ENCODE measurements around the gene GOLGA3.
"Not testable (repeated sequence)": the region's sequence is repeated elsewhere in the genome, so short reads cannot be mapped to it uniquely, and the experiment has no call there.

The GOLGA3 gene

DNA sequence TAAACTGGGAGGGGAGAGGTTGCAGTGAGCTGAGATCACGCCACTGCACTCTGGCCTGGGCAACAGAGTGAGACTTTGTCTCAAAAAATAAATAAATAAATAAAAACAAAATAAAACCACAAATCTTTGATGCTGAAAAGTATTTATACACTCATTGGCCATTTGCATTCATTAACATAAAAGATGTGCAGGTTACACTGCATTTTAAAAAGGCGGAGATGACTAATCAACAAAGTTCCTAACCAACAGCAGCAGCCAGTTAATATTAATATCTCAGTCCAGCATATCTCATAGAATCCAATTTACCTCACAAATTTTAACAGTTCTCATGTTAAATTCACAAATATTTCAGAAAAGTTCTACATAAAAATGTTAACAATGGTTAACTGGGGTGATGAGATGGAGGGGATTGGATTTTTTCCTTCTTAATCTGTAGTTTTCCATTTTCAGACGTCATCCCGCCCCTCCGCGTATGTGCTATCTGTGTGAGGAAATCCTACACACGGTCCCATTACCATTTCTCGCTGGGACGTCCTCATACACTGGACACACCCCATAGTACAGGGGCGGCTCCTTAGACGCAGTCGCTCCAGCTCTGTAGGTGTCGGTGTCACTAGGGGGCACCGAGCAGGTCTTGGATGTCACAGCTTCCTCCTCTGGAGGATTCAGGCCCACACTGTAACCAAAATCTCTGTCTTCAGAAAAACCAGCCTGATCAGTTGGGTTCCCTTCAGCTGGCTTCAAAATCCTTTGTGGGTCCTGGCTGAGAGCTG is 74.3 kb downstream of the GOLGA3 start:
- Histone ChIP-seq H3K36me3 (peaks cover 100% of the 10 kb centered on the region), H3K4me2 (no peak overlapping the region), H3K27ac (no peak overlapping the region), H3K27me3 (no peaks in the 10 kb centered on the region), H3K9me3 (no peaks in the 10 kb centered on the region), H4K20me1 (peaks cover 100% of the 10 kb centered on the region), H3K4me1 (peaks cover 13% of the 10 kb centered on the region), H3K9ac (no peak overlapping the region), H3K4me3 (no peak overlapping the region)
- no peak for TF ChIP-seq Cebpa-rat (IDR thresholded peaks at IDR 0.05)

DNA sequence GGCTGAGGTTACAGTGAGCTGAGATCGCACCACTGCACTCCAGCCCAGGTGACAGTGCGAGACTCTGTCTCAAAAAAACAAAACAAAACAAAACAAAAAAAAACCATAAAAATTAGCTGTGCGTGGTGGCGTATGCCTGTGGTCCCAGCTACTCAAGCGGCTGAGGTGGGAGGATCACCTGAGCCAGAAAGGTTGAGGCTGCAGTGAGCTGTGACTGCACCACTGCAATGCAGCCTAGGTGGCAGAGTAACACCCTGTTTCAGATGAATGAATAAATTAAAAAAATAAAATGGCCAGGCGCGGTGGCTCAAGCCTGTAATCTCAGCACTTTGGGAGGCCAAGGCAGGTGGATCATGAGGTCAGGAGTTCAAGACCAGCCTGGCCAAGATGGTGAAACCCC is 75.0 kb downstream of the GOLGA3 start:
- H3K27me3 ChIP-seq, H3K4me2 ChIP-seq, H3K4me3 ChIP-seq, H3K9ac ChIP-seq, H3K27ac ChIP-seq, H3K9me3 ChIP-seq: not testable (repeated sequence)
- peaks cover 100% of the 10 kb centered on the region for H3K36me3 ChIP-seq
- H3K4me1 ChIP-seq: peaks cover 13% of the 10 kb centered on the region
- H4K20me1 ChIP-seq: peaks cover 100% of the 10 kb centered on the region

- Histone ChIP-seq H4K20me1 (peaks cover 100% of the 10 kb centered on the region), H3K36me3 (peaks cover 100% of the 10 kb centered on the region)
Measured at GRCh38 chr12:132748319-132748718, 80.3 kb downstream of the GOLGA3 start.

GRCh38 chr12:132747896-132748295 is 80.8 kb downstream of the GOLGA3 start:
- Histone ChIP-seq H3K36me3 (peaks cover 100% of the 10 kb centered on the region), H4K20me1 (peaks cover 100% of the 10 kb centered on the region), H3K4me3 (no peak overlapping the region), H3K27ac (no peak overlapping the region), H3K4me1 (no peaks in the 10 kb centered on the region), H3K9ac (no peak overlapping the region), H3K4me2 (no peak overlapping the region), H3K9me3 (no peaks in the 10 kb centered on the region), H3K27me3 (no peaks in the 10 kb centered on the region)
- TF ChIP-seq Cebpa-rat (IDR thresholded peaks at IDR 0.05): no peak

More at GRCh38 chr12:132748319-132748718, 80.3 kb downstream of the GOLGA3 start:
- H3K4me3 ChIP-seq: no peak overlapping the region
- H3K9me3 ChIP-seq: no peaks in the 10 kb centered on the region
- H3K9ac ChIP-seq: no peak overlapping the region
- H3K4me1 ChIP-seq: no peaks in the 10 kb centered on the region
- no peak overlapping the region for H3K4me2 ChIP-seq
- H3K27ac ChIP-seq: no peak overlapping the region
- TF ChIP-seq Cebpa-rat (IDR thresholded peaks at IDR 0.05): no peak
- H3K27me3 ChIP-seq: no peaks in the 10 kb centered on the region

DNA sequence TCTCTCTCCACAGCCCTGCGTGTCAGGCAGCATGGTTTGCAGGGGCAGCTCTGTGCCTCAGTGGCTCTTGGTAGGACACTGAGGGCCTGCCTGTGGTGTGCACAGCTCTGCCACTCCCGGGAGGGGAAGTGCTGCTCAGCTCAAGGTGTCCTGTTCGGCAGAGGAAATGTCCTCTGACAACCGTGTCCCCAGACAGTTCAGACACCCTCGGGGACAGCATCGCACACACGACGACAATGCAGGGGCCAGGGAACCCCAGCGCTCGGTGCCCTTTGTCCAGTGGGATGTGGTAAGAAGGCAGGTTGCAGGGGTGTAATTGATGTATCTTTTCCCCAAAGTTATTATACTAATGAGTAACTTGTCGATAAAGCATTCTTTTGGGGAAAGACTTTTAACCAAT is 81.3 kb downstream of the GOLGA3 start:
- Histone ChIP-seq H3K36me3 (peaks cover 100% of the 10 kb centered on the region), H3K4me1 (no peaks in the 10 kb centered on the region), H3K4me3 (no peak overlapping the region), H4K20me1 (peaks cover 100% of the 10 kb centered on the region), H3K27me3 (no peaks in the 10 kb centered on the region), H3K9ac (no peak overlapping the region), H3K9me3 (no peaks in the 10 kb centered on the region), H3K27ac (no peak overlapping the region), H3K4me2 (no peak overlapping the region)
- TF ChIP-seq Cebpa-rat (IDR thresholded peaks at IDR 0.05): no peak

DNA sequence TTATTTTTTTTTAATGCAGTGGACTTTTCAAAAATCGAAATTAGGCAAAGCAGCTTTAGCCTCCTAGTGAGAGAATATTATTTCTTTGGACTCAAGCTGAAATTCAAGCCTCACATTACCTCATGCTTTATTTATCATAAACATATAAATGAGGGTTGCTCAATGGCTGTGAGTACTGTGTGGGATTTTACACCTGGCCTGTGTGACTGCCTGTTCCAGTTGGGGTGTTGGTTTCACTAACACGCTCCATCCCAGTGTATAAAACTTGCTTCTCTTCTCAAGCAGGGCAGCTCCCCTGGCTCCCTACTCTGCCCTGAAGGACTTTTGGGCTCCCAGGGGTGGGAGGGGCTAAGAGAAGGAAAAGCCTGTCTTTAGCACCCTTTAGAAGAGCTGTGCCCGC is 82.1 kb downstream of the GOLGA3 start:
- H3K9ac ChIP-seq: no peak overlapping the region
- H3K4me3 ChIP-seq: no peak overlapping the region
- H3K4me1 ChIP-seq: no peaks in the 10 kb centered on the region
- no peak overlapping the region for H3K27ac ChIP-seq
- H4K20me1 ChIP-seq: peaks cover 100% of the 10 kb centered on the region
- no peaks in the 10 kb centered on the region for H3K9me3 ChIP-seq
- peaks cover 100% of the 10 kb centered on the region for H3K36me3 ChIP-seq
- no peaks in the 10 kb centered on the region for H3K27me3 ChIP-seq
- no peak for TF ChIP-seq Cebpa-rat (IDR thresholded peaks at IDR 0.05)
- no peak overlapping the region for H3K4me2 ChIP-seq

- no peak for TF ChIP-seq Cebpa-rat (IDR thresholded peaks at IDR 0.05)
- Histone ChIP-seq H3K9ac (no peak overlapping the region), H3K27ac (no peak overlapping the region), H3K27me3 (no peaks in the 10 kb centered on the region), H3K4me3 (no peak overlapping the region), H4K20me1 (peaks cover 100% of the 10 kb centered on the region), H3K4me2 (no peak overlapping the region), H3K9me3 (no peaks in the 10 kb centered on the region), H3K4me1 (no peaks in the 10 kb centered on the region), H3K36me3 (peaks cover 100% of the 10 kb centered on the region)
Measured at GRCh38 chr12:132743831-132744230, 84.8 kb downstream of the GOLGA3 start.

- Histone ChIP-seq H3K9ac (no peak overlapping the region), H3K27ac (no peak overlapping the region), H3K27me3 (no peaks in the 10 kb centered on the region), H3K36me3 (peaks cover 100% of the 10 kb centered on the region), H3K4me3 (no peak overlapping the region), H3K9me3 (no peaks in the 10 kb centered on the region), H4K20me1 (peaks cover 99% of the 10 kb centered on the region), H3K4me1 (no peaks in the 10 kb centered on the region), H3K4me2 (no peak overlapping the region)
- no peak for TF ChIP-seq Cebpa-rat (IDR thresholded peaks at IDR 0.05)
Measured at GRCh38 chr12:132741620-132742019, 87.0 kb downstream of the GOLGA3 start.

- peaks cover 100% of the 10 kb centered on the region for H3K36me3 ChIP-seq
- peaks cover 99% of the 10 kb centered on the region for H4K20me1 ChIP-seq
- H3K4me2 ChIP-seq: no peak overlapping the region
- no peak for TF ChIP-seq Cebpa-rat (IDR thresholded peaks at IDR 0.05)
- H3K27ac ChIP-seq: no peak overlapping the region
- H3K9me3 ChIP-seq: no peaks in the 10 kb centered on the region
- no peak overlapping the region for H3K4me3 ChIP-seq
- H3K9ac ChIP-seq: no peak overlapping the region
- no peaks in the 10 kb centered on the region for H3K27me3 ChIP-seq
- no peaks in the 10 kb centered on the region for H3K4me1 ChIP-seq
Measured at GRCh38 chr12:132740652-132741051, 88.0 kb downstream of the GOLGA3 start.

- no peak overlapping the region for H3K4me3 ChIP-seq
- no peak overlapping the region for H3K27ac ChIP-seq
- peaks cover 99% of the 10 kb centered on the region for H4K20me1 ChIP-seq
- no peaks in the 10 kb centered on the region for H3K27me3 ChIP-seq
- H3K9ac ChIP-seq: no peak overlapping the region
- H3K4me1 ChIP-seq: no peaks in the 10 kb centered on the region
- H3K36me3 ChIP-seq: peaks cover 100% of the 10 kb centered on the region
- TF ChIP-seq Cebpa-rat (IDR thresholded peaks at IDR 0.05): no peak
- H3K9me3 ChIP-seq: no peaks in the 10 kb centered on the region
- no peak overlapping the region for H3K4me2 ChIP-seq
Measured at GRCh38 chr12:132740313-132740646, 88.4 kb downstream of the GOLGA3 start.
